HCT116 (cell line): ENCODE data around the gene PCDHGA1. TPM values are rescaled to one million over a fixed set of nuclear protein-coding genes. Genes with fewer than 3 reads are reported as not detected.

Source experiments
- ATAC-seq: fragments of 200-7000 bp; cut with Tn5 transposase; 2 replicates; pipeline ENCODE4 v1.9.1; 2020; ENCODE audit warnings: mild to moderate bottlenecking, moderate library complexity
- BruUV-seq: library from RNA; stranded (reverse); fragments of 400-500 nt; replicated peaks from 2 replicates; lab custom pipeline; 2021; lab: Mats Ljungman, UMichigan
- CTCF ChIA-PET: fragments of 300-600 bp; sonication (Branson Sonifier 250); formaldehyde crosslinking; loops from one replicate; lab custom pipeline; 2021; ENCODE audit warnings: antibody characterized with exemption; lab: Charles Lee
- POLR2A ChIA-PET: fragments of 300-600, 350-600 bp; sonication (Branson Sonifier 250); formaldehyde crosslinking; loops from one replicate; lab custom pipeline; 2021; ENCODE audit warnings: antibody characterized with exemption; lab: Charles Lee
- RAD21 ChIA-PET, 2 experiments: fragments of 300-600 bp; sonication (Branson Sonifier 250); formaldehyde crosslinking; loops; one replicate each; lab custom pipeline; 2023; ENCODE audit warnings: low total read pairs in 2 of 2; ENCODE audit not compliant: uncharacterized antibody in 2 of 2, unreplicated experiment in 2 of 2, low non-redundant PET in 1 of 2; lab: Charles Lee
- DNase-seq: peaks from one replicate; pipeline ENCODE4 v3.0.0-alpha.2; 2010; ENCODE audit warnings: low read depth, low spot score
- H2AFZ ChIP-seq: fragments of 200-600 bp; shearing (Covaris generic), sonication (generic); 2 replicates; pipeline ENCODE4 v1.6.1; 2017; ENCODE audit warnings: low read depth, mixed run types, mixed read lengths, antibody characterized with exemption, low read length; ENCODE audit not compliant: poor library complexity, severe bottlenecking
- H3K27ac ChIP-seq: 2 replicates; pipeline ENCODE4 v1.5.1; 2012; ENCODE audit warnings: low read depth, low read length
- H3K27me3 ChIP-seq: fragments of 200-600 bp; sonication (generic); 2 replicates; pipeline ENCODE4 v1.6.1; 2016; ENCODE audit warnings: mixed run types, low read length, mixed read lengths; ENCODE audit not compliant: insufficient read depth
- H3K36me3 ChIP-seq, 2 experiments: fragments of 200-500 bp in 1 of 2; fragments of 200-600 bp in 1 of 2; sonication (Bioruptor generic) in 1 of 2; sonication (generic) in 1 of 2; 2 replicates each; pipeline versions ENCODE4 v1.5.1 to v1.6.1; 2014 to 2016; ENCODE audit warnings: low read length in 2 of 2, inconsistent platforms in 1 of 2, mixed read lengths in 1 of 2, mixed run types in 1 of 2; ENCODE audit not compliant: insufficient read depth in 2 of 2, control insufficient read depth in 1 of 2
- H3K4me1 ChIP-seq, 2 experiments: fragments of 200-600 bp in 1 of 2; sonication (generic) in 1 of 2; 2 replicates each; pipeline versions ENCODE4 v1.5.1 to v1.6.1; 2012 to 2017; ENCODE audit warnings: low read length in 2 of 2, inconsistent platforms in 1 of 2, mild to moderate bottlenecking in 1 of 2, mixed read lengths in 1 of 2, mixed run types in 1 of 2, moderate library complexity in 1 of 2; ENCODE audit not compliant: insufficient read depth in 2 of 2, control insufficient read depth in 1 of 2
- H3K4me2 ChIP-seq: fragments of 200-600 bp; sonication (generic); 2 replicates; pipeline ENCODE4 v1.6.1; 2017; ENCODE audit warnings: mixed run types, low read length, mixed read lengths
- H3K4me3 ChIP-seq, 2 experiments: fragments of 200-600 bp in 1 of 2; sonication (generic) in 1 of 2; replicated peaks in 1 of 2; 2 replicates each; pipeline ENCODE4 v1.5.1; 2011 to 2016; ENCODE audit warnings: low read length in 2 of 2, control low read depth in 1 of 2, low read depth in 1 of 2, mild to moderate bottlenecking in 1 of 2, mixed read lengths in 1 of 2, mixed run types in 1 of 2
- H3K79me2 ChIP-seq: fragments of 200-600 bp; sonication (generic); 2 replicates; pipeline ENCODE4 v1.6.1; 2017; ENCODE audit warnings: mild to moderate bottlenecking, mixed run types, low read length, moderate library complexity, mixed read lengths; ENCODE audit not compliant: insufficient read depth
- H3K9ac ChIP-seq: fragments of 200-600 bp; sonication (generic); 2 replicates; pipeline ENCODE4 v1.6.1; 2016; ENCODE audit warnings: low read length, mixed read lengths
- H3K9me2 ChIP-seq: fragments of 200-600 bp; sonication (generic), shearing (Covaris generic); 2 replicates; pipeline ENCODE4 v1.6.1; 2017; ENCODE audit warnings: mixed run types, mild to moderate bottlenecking, moderate library complexity; ENCODE audit not compliant: insufficient read depth
- H3K9me3 ChIP-seq, 2 experiments: fragments of 200-500 bp in 1 of 2; fragments of 200-600 bp in 1 of 2; sonication (Bioruptor generic) in 1 of 2; sonication (generic) in 1 of 2; 2 replicates each; pipeline ENCODE4 v1.6.1; 2014 to 2017; ENCODE audit warnings: low read length in 2 of 2, mixed read lengths in 2 of 2, inconsistent platforms in 1 of 2, low read depth in 1 of 2, mild to moderate bottlenecking in 1 of 2, mixed run types in 1 of 2, moderate library complexity in 1 of 2; ENCODE audit not compliant: control insufficient read depth in 1 of 2, insufficient read depth in 1 of 2
- H4K20me1 ChIP-seq: fragments of 200-600 bp; sonication (generic), shearing (Covaris generic); 2 replicates; pipeline ENCODE4 v1.6.1; 2017; ENCODE audit warnings: mixed run types, mild to moderate bottlenecking, moderate library complexity; ENCODE audit not compliant: insufficient read depth
- SRF ChIP-seq: IDR thresholded peaks from 2 replicates; pipeline ENCODE4 v1.6.1; 2012; ENCODE audit warnings: low read depth
- TCF7L2 ChIP-seq: IDR thresholded peaks from 2 replicates; pipeline ENCODE4 v1.7.0; 2011; ENCODE audit warnings: borderline replicate concordance, inconsistent platforms; ENCODE audit not compliant: insufficient read depth, insufficient read length; ENCODE audit errors: extremely low read depth
- intact Hi-C: fragments of 100-400 bp; cut with micrococcal nuclease; formaldehyde crosslinking; loops from 2 replicates; pipeline ENCODE4 v1.10.0; 2022
- total RNA-seq: library from RNA; stranded (reverse); gene quantifications from one replicate; pipeline ENCODE4 v1.2.1, GENCODE V29; 2021; ENCODE audit not compliant: unreplicated experiment
- TF ChIP-seq, protein P1 (sequence below): IDR thresholded peaks from 2 replicates; pipeline ENCODE4 v1.6.1; 2012
- TF ChIP-seq, protein P2 (sequence below): IDR thresholded peaks from 2 replicates; pipeline ENCODE4 v1.6.1; 2012

The PCDHGA1 gene
- total RNA-seq, 1 experiment from 2014 or later = 0.05 TPM

GRCh38 chr5:141303756-141304155 is 26.6 kb upstream of the PCDHGA1 start, which contains the start of gene SLC25A2:
TSS of gene SLC25A2 (minus strand) at chr5:141304049. CDS start at chr5:141303865, 184 bp downstream.
- H3K36me3 ChIP-seq = no peaks in the 10 kb centered on the region
- no peak within 1 kb of the TSS for H3K27ac ChIP-seq
- H3K9me2 ChIP-seq = no peaks in the 10 kb centered on the region
- H3K9me3 ChIP-seq = peaks cover 0 to 11% of the 10 kb centered on the region in 2 experiments; a peak in 1 of 4 replicates
- H3K27me3 ChIP-seq = no peaks in the 10 kb centered on the region
- TF ChIP-seq SRF (no peak), TCF7L2 (no peak)
- TF ChIP-seq, protein P1, sequence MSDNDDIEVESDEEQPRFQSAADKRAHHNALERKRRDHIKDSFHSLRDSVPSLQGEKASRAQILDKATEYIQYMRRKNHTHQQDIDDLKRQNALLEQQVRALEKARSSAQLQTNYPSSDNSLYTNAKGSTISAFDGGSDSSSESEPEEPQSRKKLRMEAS = no peak
- TF ChIP-seq, protein P2, sequence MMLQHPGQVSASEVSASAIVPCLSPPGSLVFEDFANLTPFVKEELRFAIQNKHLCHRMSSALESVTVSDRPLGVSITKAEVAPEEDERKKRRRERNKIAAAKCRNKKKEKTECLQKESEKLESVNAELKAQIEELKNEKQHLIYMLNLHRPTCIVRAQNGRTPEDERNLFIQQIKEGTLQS = no peak
- no TSS peak for BruUV-seq
- CTCF ChIA-PET = no interaction called here
- POLR2A ChIA-PET = no interaction called here
- no peak within 1 kb of the TSS for H3K4me3 ChIP-seq
- ATAC-seq = no peak
- H4K20me1 ChIP-seq = no peaks in the 10 kb centered on the region
- no peak within 1 kb of the TSS for H3K9ac ChIP-seq
- intact Hi-C loops = no loop called here
- H3K4me2 ChIP-seq = no peak within 1 kb of the TSS
- no peak within 1 kb of the TSS for H2AFZ ChIP-seq
- no peaks in the 10 kb centered on the region for H3K4me1 ChIP-seq
- RAD21 ChIA-PET = no interaction called here
- DNase-seq = no peak
- no peaks in the 10 kb centered on the region for H3K79me2 ChIP-seq

- CTCF ChIA-PET = no interaction called here
- H2AFZ ChIP-seq = no peak overlapping the region
- POLR2A ChIA-PET = no interaction called here
Measured at GRCh38 chr5:141306630-141307029, 23.7 kb upstream of the PCDHGA1 start.

More at GRCh38 chr5:141306630-141307029, 23.7 kb upstream of the PCDHGA1 start:
- Histone ChIP-seq H3K4me1 (no peaks in the 10 kb centered on the region), H3K79me2 (no peaks in the 10 kb centered on the region), H3K9me2 (no peaks in the 10 kb centered on the region), H3K4me3 (no peak overlapping the region), H3K9me3 (peaks cover 0 to 11% of the 10 kb centered on the region in 2 experiments; a peak in 1 of 4 replicates), H3K36me3 (no peaks in the 10 kb centered on the region), H3K27ac (no peak overlapping the region), H3K4me2 (no peak overlapping the region), H3K27me3 (no peaks in the 10 kb centered on the region), H3K9ac (no peak overlapping the region), H4K20me1 (no peaks in the 10 kb centered on the region)
- TF ChIP-seq, protein P2 = no peak
- intact Hi-C loops = loop anchor here (5.0 kb wide), 1 partner anchor 44 kb away; no protein-coding TSS in a partner anchor
- no peak for ATAC-seq
- BruUV-seq = no TSS peak
- no peak for DNase-seq
- RAD21 ChIA-PET = no interaction called here
